ENCODE results near the gene AK8. TPM values are rescaled to one million over a fixed set of nuclear protein-coding genes. Genes with fewer than 3 reads are reported as not detected.

AK8 gene
- total and polyA plus RNA-seq, 2 donors from 2014 or later, result 6.2 to 6.3 TPM

GRCh38 chr9:132823370-132824145, 54.5 kb downstream of the AK8 start:
- no peaks in the 10 kb centered on the region for H3K27me3 ChIP-seq (ENCODE audit: control insufficient read depth, insufficient read depth, low read length)
- H3K27ac ChIP-seq (ENCODE audit: low read depth in 2 of 2, low read length in 2 of 2), result no peak overlapping the region
- no peak overlapping the region for H3K9ac ChIP-seq (ENCODE audit: low read length in 3 of 3)
- intact Hi-C loops (cut with DNase I), result no loop called here
- no peak overlapping the region for H3K4me3 ChIP-seq (ENCODE audit: low read length in 3 of 3)
- DNase-seq, result peak in 1 of 5 donors; percentile 58
- H3K9me3 ChIP-seq (ENCODE audit: control insufficient read depth in 2 of 3, insufficient read depth in 1 of 3, low read length in 3 of 3), result no peaks in the 10 kb centered on the region
- H3K36me3 ChIP-seq (ENCODE audit: control insufficient read depth in 2 of 3, insufficient read depth in 3 of 3, low read length in 3 of 3), result no peaks in the 10 kb centered on the region
- FAIRE-seq, result no peak
- no peaks in the 10 kb centered on the region for H3K4me1 ChIP-seq (ENCODE audit: control insufficient read depth in 2 of 3, insufficient read depth in 2 of 3, low read depth in 1 of 3, low read length in 3 of 3)
- no peak for TF ChIP-seq CTCF (IDR thresholded peaks at IDR 0.05; ENCODE audit: borderline replicate concordance, extremely low read depth, insufficient read depth)

GRCh38 chr9:132820169-132820944, 57.7 kb downstream of the AK8 start:
- no peaks in the 10 kb centered on the region for H3K4me1 ChIP-seq (ENCODE audit: control insufficient read depth in 2 of 3, insufficient read depth in 2 of 3, low read depth in 1 of 3, low read length in 3 of 3)
- H3K27me3 ChIP-seq (ENCODE audit: control insufficient read depth, insufficient read depth, low read length), result no peaks in the 10 kb centered on the region
- peak in 1 of 5 donors; percentile 18 for DNase-seq
- no peak overlapping the region for H3K4me3 ChIP-seq (ENCODE audit: low read length in 3 of 3)
- intact Hi-C loops (cut with DNase I), result no loop called here
- no peak overlapping the region for H3K27ac ChIP-seq (ENCODE audit: low read depth in 2 of 2, low read length in 2 of 2)
- FAIRE-seq, result no peak
- TF ChIP-seq CTCF (IDR thresholded peaks at IDR 0.05; ENCODE audit: borderline replicate concordance, extremely low read depth, insufficient read depth), result no peak
- no peak overlapping the region for H3K9ac ChIP-seq (ENCODE audit: low read length in 3 of 3)
- no peaks in the 10 kb centered on the region for H3K36me3 ChIP-seq (ENCODE audit: control insufficient read depth in 2 of 3, insufficient read depth in 3 of 3, low read length in 3 of 3)
- H3K9me3 ChIP-seq (ENCODE audit: control insufficient read depth in 2 of 3, insufficient read depth in 1 of 3, low read length in 3 of 3), result no peaks in the 10 kb centered on the region

GRCh38 chr9:132818588-132818987, 59.5 kb downstream of the AK8 start:
- H3K27me3 ChIP-seq (ENCODE audit: control insufficient read depth, insufficient read depth, low read length), result no peaks in the 10 kb centered on the region
- no peaks in the 10 kb centered on the region for H3K36me3 ChIP-seq (ENCODE audit: control insufficient read depth in 2 of 3, insufficient read depth in 3 of 3, low read length in 3 of 3)
- DNase-seq (peak in 1 of 5 donors; percentile 20), FAIRE-seq (no peak)
- no peak for TF ChIP-seq CTCF (IDR thresholded peaks at IDR 0.05; ENCODE audit: borderline replicate concordance, extremely low read depth, insufficient read depth)
- H3K9me3 ChIP-seq (ENCODE audit: control insufficient read depth in 2 of 3, insufficient read depth in 1 of 3, low read length in 3 of 3), result no peaks in the 10 kb centered on the region
- H3K4me1 ChIP-seq (ENCODE audit: control insufficient read depth in 2 of 3, insufficient read depth in 2 of 3, low read depth in 1 of 3, low read length in 3 of 3), result no peaks in the 10 kb centered on the region
- H3K27ac ChIP-seq (ENCODE audit: low read depth in 2 of 2, low read length in 2 of 2), result no peak overlapping the region
- no peak overlapping the region for H3K4me3 ChIP-seq (ENCODE audit: low read length in 3 of 3)
- intact Hi-C loops (cut with DNase I), result no loop called here
- H3K9ac ChIP-seq (ENCODE audit: low read length in 3 of 3), result no peak overlapping the region
